ENCODE data around the gene FCN3.
"Not testable (repeated sequence)": the region's sequence is repeated elsewhere in the genome, so short reads cannot be mapped to it uniquely, and the experiment has no call there.

FCN3 gene

GRCh38 chr1:27399251-27400025, 24.8 kb upstream of the FCN3 start:
- DNase-seq = no peak

GRCh38 chr1:27398405-27399149, 24.0 kb upstream of the FCN3 start:
- no peak for DNase-seq

- DNase-seq = no peak
Measured at GRCh38 chr1:27397749-27398148, 23.1 kb upstream of the FCN3 start.

GRCh38 chr1:27397110-27397509, 22.5 kb upstream of the FCN3 start:
- DNase-seq = no peak

GRCh38 chr1:27395441-27396195, 21.0 kb upstream of the FCN3 start:
- DNase-seq = peak; percentile 84

GRCh38 chr1:27394925-27395324, 20.3 kb upstream of the FCN3 start:
- no peak for DNase-seq

- DNase-seq = no peak
Measured at GRCh38 chr1:27394282-27394658, 19.6 kb upstream of the FCN3 start.

- DNase-seq = no peak
Measured at GRCh38 chr1:27393641-27394281, 19.1 kb upstream of the FCN3 start.

- DNase-seq = peak; percentile 70
Measured at GRCh38 chr1:27392778-27393635, 18.4 kb upstream of the FCN3 start.

GRCh38 chr1:27392096-27392777, 17.6 kb upstream of the FCN3 start, which contains the start of gene GPR3:
Gene GPR3 (plus strand): TSS chr1:27392622. CDS start chr1:27393799, 1,177 bp downstream.
- peak; percentile 99 for DNase-seq

GRCh38 chr1:27391511-27392095, 17.0 kb upstream of the FCN3 start:
- peak; percentile 56 for DNase-seq

- DNase-seq = peak; percentile 90
Measured at GRCh38 chr1:27388337-27389005, 13.8 kb upstream of the FCN3 start.

- DNase-seq = not testable (repeated sequence)
Measured at GRCh38 chr1:27384797-27385196, 10.2 kb upstream of the FCN3 start.

GRCh38 chr1:27383661-27384060, 9.0 kb upstream of the FCN3 start:
- no peak for DNase-seq

- peak; percentile 63 for DNase-seq
Measured at GRCh38 chr1:27383039-27383605, 8.5 kb upstream of the FCN3 start, which contains the start of gene CD164L2. Gene CD164L2 (minus strand): TSS chr1:27383333. CDS start chr1:27383239, 94 bp downstream.

GRCh38 chr1:27381969-27382762, 7.5 kb upstream of the FCN3 start:
- no peak for DNase-seq

GRCh38 chr1:27380766-27381733, 6.4 kb upstream of the FCN3 start:
- no peak for DNase-seq

GRCh38 chr1:27380224-27380623, 5.6 kb upstream of the FCN3 start:
- DNase-seq = no peak

Data from NCI-H82 (cell line).